Spleen (tissue), 7 donors: ENCODE data around the gene CHCHD3.

Source experiments
- POLR2A ChIP-seq, 3 donors: fragments of 450-650 bp; IDR thresholded peaks; one replicate each; pipeline ENCODE4 v1.5.1; 2017; ENCODE audit warnings: antibody characterized with exemption in 3 of 3, mild to moderate bottlenecking in 1 of 3
- POLR2AphosphoS5 ChIP-seq, 3 donors: sonication (generic); formaldehyde crosslinking; IDR thresholded peaks; one replicate each; pipeline ENCODE4 v1.5.1; 2017; ENCODE audit warnings: antibody characterized with exemption in 3 of 3
- TF ChIP-seq, protein P1 (sequence below), 11 experiments: fragments of 200-600 bp in 7 of 11; fragments of 450-650 bp in 4 of 11; sonication (generic) in 4 of 11; IDR thresholded peaks in 8 of 11; conservative IDR thresholded peaks in 3 of 11; 1 replicate in 7 of 11; 2 replicates in 4 of 11; pipeline versions ENCODE4 v1.4.0 to v1.8.0; 2016 to 2021; ENCODE audit warnings: antibody characterized with exemption in 11 of 11, inconsistent platforms in 4 of 11, mild to moderate bottlenecking in 1 of 11
- donor health status: DM: no; HTN: no; CAD: no; lungs with moderate emphysema.
- donor health status: DM: no; HTN: no; CAD: no.
- donor health status: DM: no; HTN: no; CAD: no.

DNA sequence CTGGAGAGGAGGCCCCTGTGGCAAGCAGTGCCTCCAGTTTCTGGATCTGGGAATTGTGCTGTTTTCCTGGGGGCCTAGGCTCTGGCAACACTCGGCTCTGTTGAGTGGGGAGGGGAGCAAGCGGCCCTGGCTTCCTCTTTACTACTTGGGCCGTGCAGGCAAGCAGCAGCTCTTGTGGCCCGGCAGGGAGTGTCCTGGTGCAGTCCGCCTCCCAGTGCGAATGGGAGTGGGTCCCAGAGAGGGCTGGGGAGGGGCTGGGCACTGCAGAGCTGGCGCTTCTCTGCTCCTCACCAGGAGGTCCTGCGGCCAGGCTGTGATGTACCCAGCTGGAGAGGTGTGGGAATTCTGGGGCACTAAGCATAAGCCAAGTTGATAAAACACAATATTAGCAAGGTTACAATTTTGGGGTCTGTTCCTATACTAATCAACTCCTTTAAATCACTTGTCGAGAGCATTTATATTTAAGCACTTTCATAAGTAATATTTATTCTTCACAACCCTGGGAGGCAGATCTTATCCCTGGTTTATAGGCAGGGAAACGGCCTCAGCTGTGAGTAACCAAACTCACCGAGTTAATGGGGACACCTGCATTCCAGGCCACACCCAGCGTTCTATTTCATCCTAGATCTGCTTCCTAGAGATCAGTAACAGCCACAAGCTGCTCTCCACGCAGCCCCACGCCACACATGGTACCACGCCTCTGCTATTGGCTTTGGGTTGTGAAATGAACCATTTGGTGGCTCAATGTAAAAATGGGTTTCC is 322.2 kb downstream of the CHCHD3 start:
- TF ChIP-seq, protein P1, sequence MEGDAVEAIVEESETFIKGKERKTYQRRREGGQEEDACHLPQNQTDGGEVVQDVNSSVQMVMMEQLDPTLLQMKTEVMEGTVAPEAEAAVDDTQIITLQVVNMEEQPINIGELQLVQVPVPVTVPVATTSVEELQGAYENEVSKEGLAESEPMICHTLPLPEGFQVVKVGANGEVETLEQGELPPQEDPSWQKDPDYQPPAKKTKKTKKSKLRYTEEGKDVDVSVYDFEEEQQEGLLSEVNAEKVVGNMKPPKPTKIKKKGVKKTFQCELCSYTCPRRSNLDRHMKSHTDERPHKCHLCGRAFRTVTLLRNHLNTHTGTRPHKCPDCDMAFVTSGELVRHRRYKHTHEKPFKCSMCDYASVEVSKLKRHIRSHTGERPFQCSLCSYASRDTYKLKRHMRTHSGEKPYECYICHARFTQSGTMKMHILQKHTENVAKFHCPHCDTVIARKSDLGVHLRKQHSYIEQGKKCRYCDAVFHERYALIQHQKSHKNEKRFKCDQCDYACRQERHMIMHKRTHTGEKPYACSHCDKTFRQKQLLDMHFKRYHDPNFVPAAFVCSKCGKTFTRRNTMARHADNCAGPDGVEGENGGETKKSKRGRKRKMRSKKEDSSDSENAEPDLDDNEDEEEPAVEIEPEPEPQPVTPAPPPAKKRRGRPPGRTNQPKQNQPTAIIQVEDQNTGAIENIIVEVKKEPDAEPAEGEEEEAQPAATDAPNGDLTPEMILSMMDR (IDR thresholded peaks at IDR 0.05 in 8 of 11, conservative IDR thresholded peaks at IDR 0.05 in 3 of 11), result no peak
- TF ChIP-seq POLR2A (IDR thresholded peaks at IDR 0.05), result no peak
- no peak for TF ChIP-seq POLR2AphosphoS5 (IDR thresholded peaks at IDR 0.05)
